Brain pericyte (primary cell): ENCODE data around the gene HEATR1.
"Not testable (repeated sequence)": the region's sequence is repeated elsewhere in the genome, so short reads cannot be mapped to it uniquely, and the experiment has no call there.

Source experiments
- DNase-seq: peaks from one replicate; pipeline ENCODE4 v3.0.0-alpha.2; 2012; ENCODE audit warnings: low read depth, low spot score

Gene HEATR1

DNA sequence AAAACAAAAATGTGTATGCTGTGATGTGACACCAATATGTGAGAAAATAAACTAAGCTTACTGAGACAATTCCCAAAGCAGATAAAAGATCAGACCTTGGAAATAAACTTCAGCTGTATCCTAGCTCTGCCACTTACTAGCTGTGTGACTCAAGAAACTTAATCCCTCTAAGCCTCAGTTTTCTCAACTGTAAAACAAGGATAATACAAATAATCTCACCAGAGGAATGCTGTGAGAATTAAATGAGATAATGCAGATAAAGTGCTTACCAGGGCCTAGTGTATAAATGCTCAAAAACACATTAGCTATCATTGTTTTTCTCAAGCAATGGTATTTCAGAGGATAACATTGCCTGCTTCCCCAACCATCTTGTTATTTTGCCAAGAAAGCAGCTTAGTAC is 2.1 kb downstream of the HEATR1 start:
- DNase-seq = no peak

- no peak for DNase-seq
Observed at GRCh38 chr1:236590553-236591150, 13.7 kb downstream of the HEATR1 start.

GRCh38 chr1:236589531-236589930 is 14.8 kb downstream of the HEATR1 start:
- DNase-seq = no peak

DNA sequence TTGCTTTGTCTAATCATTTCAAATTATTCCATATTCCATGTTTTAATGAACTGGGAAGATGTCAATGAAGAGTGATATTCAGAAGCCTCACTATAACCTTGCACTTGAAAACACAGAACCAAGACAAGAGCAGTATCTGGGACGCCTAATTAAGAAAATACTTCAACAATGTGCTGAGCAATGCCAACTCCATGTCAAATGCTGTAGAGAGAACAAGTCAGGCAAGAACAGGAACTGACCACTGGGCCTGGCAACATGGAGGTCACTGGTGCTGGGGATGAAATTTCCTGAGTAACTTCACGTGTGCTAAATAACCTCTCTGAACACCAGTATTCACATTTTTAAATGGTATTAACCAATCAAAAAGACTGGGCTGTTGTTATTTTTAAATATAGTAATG is 22.8 kb downstream of the HEATR1 start:
- DNase-seq = no peak

GRCh38 chr1:236580404-236580803 is 23.9 kb downstream of the HEATR1 start:
- not testable (repeated sequence) for DNase-seq

GRCh38 chr1:236578661-236579060 is 25.7 kb downstream of the HEATR1 start:
- no peak for DNase-seq

- not testable (repeated sequence) for DNase-seq
Observed at GRCh38 chr1:236577041-236577440, 27.3 kb downstream of the HEATR1 start.

- no peak for DNase-seq
Observed at GRCh38 chr1:236576004-236576403, 28.3 kb downstream of the HEATR1 start.

GRCh38 chr1:236575523-236575922 is 28.8 kb downstream of the HEATR1 start:
- no peak for DNase-seq

DNA sequence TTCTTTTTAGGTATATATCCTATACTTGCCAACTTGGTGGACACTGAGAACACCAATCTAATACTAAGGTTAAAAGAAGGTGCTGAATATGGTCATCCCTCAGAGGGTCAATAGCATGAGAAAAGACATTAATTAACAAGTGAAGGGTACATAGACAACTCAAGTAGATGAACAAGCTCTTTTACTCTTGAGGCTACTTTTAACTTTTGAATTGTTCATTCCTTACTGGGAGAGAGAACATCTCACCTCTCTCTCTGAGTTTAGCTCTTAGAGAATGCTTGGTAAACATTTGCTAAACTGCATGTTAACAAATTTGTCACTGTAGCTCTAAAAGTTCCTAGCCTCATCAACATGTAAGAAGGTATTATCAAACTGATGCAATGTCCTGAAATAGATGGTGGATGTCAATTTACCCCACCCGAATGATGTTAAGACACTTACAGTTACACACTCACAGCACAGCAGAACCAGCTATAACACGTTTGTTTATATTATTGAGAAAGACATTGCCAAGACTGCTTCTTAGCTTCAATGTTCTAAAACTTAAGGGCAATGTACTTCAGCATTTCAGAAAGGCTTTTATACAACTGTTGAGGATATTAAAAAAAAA is 35.9 kb downstream of the HEATR1 start:
- DNase-seq = no peak

GRCh38 chr1:236565530-236565929 is 38.8 kb downstream of the HEATR1 start:
- DNase-seq = no peak

- no peak for DNase-seq
Observed at GRCh38 chr1:236561976-236562375, 42.3 kb downstream of the HEATR1 start.

- DNase-seq = no peak
Observed at GRCh38 chr1:236560213-236560771, 44.0 kb downstream of the HEATR1 start.

- no peak for DNase-seq
Observed at GRCh38 chr1:236558846-236559245, 45.5 kb downstream of the HEATR1 start.

DNA sequence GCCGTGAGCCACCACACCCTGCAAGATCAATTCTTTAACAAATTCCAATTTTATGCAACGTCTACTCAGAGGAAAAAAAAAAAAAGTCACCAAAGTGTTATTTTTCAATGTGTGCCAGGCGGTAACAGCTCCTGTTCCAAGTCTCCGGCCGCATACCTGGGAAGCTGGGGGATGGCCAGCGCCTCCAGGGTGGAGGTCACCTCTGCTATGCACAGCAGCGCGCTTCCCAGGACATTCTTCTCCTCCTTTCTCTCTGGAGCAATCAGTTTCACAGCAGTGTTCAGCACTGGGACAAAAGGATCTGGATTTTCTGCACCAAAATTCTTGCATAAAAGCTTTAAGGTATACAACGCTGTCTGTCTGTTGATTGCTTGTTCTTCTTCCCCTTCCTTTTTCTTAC is 46.2 kb downstream of the HEATR1 start:
- no peak for DNase-seq

GRCh38 chr1:236556606-236557005 is 47.7 kb downstream of the HEATR1 start:
- DNase-seq = no peak

DNA sequence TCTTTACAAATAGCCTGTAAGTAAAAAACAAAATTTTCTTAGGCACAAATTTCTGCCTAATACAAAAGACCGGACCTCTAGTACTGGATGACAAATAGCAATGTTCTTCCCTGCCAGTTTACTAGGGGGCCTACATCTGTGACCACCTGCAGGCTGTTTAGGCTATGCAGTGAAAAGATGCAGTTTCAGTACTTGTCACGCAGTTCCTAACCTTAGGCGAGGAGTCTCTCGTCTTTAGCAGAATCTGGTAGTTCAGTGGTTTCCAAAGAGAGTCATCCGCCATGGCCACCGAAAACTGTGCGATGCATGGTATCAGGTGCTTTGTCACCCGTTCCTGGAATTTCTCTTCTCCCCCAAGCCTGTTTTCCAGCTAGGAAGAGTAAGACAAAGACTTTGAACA is 50.9 kb downstream of the HEATR1 start:
- no peak for DNase-seq

DNA sequence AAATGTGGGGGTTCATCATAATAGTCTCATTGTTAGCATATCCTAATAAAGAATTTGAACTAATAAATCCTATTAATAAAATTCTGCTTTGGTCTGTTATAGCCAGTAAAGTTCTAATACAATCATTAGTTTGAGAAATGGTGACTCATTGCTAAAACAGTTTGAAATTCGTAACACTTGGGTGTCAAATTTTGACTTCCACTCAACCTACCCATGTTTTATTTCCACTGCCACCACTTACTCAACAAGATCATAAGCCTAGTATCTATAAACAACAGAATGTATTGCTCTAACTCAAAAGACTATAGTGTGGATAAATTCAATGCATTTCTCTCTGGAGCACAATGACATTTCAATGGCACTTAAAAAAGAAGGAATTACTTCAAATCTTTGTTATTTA is 51.4 kb downstream of the HEATR1 start:
- no peak for DNase-seq

GRCh38 chr1:236552096-236552495 is 52.2 kb downstream of the HEATR1 start:
- no peak for DNase-seq

DNA sequence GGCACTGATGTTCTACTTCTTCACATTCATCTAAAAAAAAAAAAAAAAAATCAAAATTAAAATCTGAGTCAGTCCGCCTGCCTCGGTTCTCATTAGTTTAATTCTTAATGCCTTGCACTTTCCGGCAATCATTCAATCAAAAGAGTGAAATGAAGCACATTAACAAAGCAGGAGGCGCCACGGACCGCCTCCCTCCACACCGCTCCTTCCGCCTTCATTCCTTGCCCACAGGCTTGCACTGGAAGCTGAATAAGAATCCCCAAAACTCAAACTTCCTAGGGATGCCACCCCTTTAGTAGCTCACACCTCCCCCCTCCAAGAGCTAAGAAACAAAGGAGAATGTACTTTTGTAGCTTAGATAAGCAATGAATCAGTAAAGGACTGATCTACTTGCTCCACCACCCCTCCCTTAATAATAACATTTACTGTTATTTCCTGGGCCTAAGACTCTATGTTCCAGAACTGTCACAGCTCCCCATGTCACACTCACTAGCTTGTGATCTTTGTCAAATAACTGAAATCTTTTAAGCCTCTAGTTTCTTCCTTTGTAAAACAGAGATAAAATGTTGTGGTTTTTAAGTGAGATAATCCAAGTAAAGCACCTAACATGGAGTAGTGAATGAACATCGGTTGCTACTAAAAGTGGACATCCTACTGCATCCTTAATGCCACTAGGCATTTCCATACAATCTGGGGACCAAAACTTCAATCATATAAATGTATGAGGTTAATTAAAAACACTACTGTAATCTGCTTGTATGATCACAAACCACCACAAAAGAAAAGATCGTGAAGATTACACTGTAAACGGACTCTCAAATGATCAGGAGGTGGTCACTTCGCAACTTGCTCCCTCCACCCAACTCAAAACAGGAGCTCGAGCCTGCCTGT is 53.1 kb downstream of the HEATR1 start:
- DNase-seq = no peak

DNA sequence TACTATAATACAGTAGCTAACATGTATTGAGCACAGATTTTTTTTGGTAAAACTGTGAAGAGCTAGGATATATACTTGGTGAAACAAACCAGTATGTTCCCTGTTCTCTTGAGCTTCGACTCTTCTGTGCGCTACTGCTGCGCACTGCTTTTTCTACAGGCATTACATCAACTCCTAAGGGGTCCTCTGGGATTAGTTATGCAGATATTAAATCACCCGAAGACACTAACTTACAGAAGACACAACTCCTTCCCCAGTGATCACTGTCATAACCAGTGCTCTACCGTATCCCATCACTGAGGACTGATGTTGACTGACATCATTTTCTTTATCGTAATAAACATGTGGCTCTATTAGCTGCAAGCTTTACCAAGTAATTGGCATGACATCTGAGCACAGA is 55.9 kb downstream of the HEATR1 start:
- no peak for DNase-seq

DNA sequence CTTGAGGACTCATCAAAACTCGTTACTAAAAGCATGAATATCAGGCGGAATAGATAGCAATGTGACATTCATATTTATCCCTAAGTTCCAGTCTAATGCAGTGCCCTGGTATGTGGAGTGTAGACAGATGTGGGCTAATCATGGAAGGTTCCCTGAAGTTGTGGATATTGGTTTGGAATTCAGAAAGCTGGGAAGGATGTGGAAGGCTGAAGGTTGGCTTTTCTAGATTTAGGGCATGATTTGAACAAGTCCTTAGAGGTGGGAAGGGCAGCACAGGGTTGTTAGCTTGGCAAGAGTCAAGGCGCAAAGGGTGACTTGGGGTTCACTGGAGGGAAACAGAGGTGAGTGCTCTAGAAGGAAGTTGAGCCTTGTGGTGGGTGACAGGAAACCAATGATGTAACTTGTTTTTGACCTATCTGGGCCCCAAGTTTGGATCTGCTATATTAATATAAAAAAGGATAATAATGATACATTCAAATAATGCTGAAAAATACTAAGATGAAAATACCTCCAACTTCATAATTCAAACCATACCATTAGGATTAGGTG is 58.6 kb downstream of the HEATR1 start:
- DNase-seq = no peak
